Stimulated activated CD8-positive, alpha-beta memory T cell treated with anti-CD3 and anti-CD28 coated beads, Interleukin-7, amount 100 ng/mL, for 24 hours (primary cell): Measurements from ENCODE around the gene RAD51B.
"Not testable (repeated sequence)": the region's sequence is repeated elsewhere in the genome, so short reads cannot be mapped to it uniquely, and the experiment has no call there.

Experiments
- DNase-seq: peaks from one replicate; pipeline ENCODE4 v3.0.0-alpha.2; 2020; ENCODE audit warnings: low read depth

The RAD51B gene

GRCh38 chr14:68658943-68659931 is 839.7 kb downstream of the RAD51B start:
- no peak for DNase-seq

GRCh38 chr14:68660495-68660894 is 840.9 kb downstream of the RAD51B start:
- DNase-seq, result no peak

GRCh38 chr14:68661226-68662225 is 841.9 kb downstream of the RAD51B start:
- no peak for DNase-seq

GRCh38 chr14:68662392-68662791 is 842.8 kb downstream of the RAD51B start:
- no peak for DNase-seq

- DNase-seq, result not testable (repeated sequence)
Observed at GRCh38 chr14:68662826-68663225, 843.2 kb downstream of the RAD51B start.

- DNase-seq, result peak; percentile 18
Observed at GRCh38 chr14:68663385-68664076, 844.0 kb downstream of the RAD51B start.

GRCh38 chr14:68664225-68664681 is 844.7 kb downstream of the RAD51B start:
- no peak for DNase-seq

- DNase-seq, result no peak
Observed at GRCh38 chr14:68665131-68665530, 845.6 kb downstream of the RAD51B start.

- no peak for DNase-seq
Observed at GRCh38 chr14:68665792-68666204, 846.2 kb downstream of the RAD51B start.

GRCh38 chr14:68666236-68666635 is 846.7 kb downstream of the RAD51B start:
- DNase-seq, result no peak

- no peak for DNase-seq
Observed at GRCh38 chr14:68666899-68667298, 847.3 kb downstream of the RAD51B start.

GRCh38 chr14:68667313-68667791 is 847.8 kb downstream of the RAD51B start:
- no peak for DNase-seq

- no peak for DNase-seq
Observed at GRCh38 chr14:68668028-68668427, 848.4 kb downstream of the RAD51B start.

- DNase-seq, result no peak
Observed at GRCh38 chr14:68668531-68668930, 849.0 kb downstream of the RAD51B start.

- no peak for DNase-seq
Observed at GRCh38 chr14:68669111-68669511, 849.5 kb downstream of the RAD51B start.

- no peak for DNase-seq
Observed at GRCh38 chr14:68669603-68670358, 850.2 kb downstream of the RAD51B start.

- DNase-seq, result no peak
Observed at GRCh38 chr14:68670359-68670715, 850.8 kb downstream of the RAD51B start.

GRCh38 chr14:68671909-68672308 is 852.3 kb downstream of the RAD51B start:
- DNase-seq, result no peak

GRCh38 chr14:68672609-68673285 is 853.2 kb downstream of the RAD51B start:
- DNase-seq, result no peak

- no peak for DNase-seq
Observed at GRCh38 chr14:68673464-68673863, 853.9 kb downstream of the RAD51B start.
